CD14-positive monocyte (primary cell): ENCODE results near the gene ITGA6. TPM values are rescaled to one million over a fixed set of nuclear protein-coding genes. Genes with fewer than 3 reads are reported as not detected.

Experiments
- DNase-seq, 3 donors: peaks; one replicate each; pipeline ENCODE4 v3.0.0-alpha.2; 2011 to 2022
- H2AFZ ChIP-seq: 2 replicates; pipeline ENCODE4 v1.6.0; 2012; ENCODE audit warnings: mild to moderate bottlenecking, low read depth, low read length, inconsistent platforms; ENCODE audit not compliant: insufficient read depth, poor library complexity, severe bottlenecking
- H3K27ac ChIP-seq, 2 donors: 1 replicate in 1 of 2; 2 replicates in 1 of 2; pipeline ENCODE4 v1.5.1; 2012 to 2013; ENCODE audit warnings: low read length in 2 of 2, control low read depth in 1 of 2, inconsistent platforms in 1 of 2, low read depth in 1 of 2, mild to moderate bottlenecking in 1 of 2
- H3K27me3 ChIP-seq, 2 donors: one replicate each; pipeline versions ENCODE4 v1.6.0 to v1.6.1; 2011 to 2013; ENCODE audit warnings: low read length in 2 of 2; ENCODE audit not compliant: control insufficient read depth in 2 of 2, insufficient read depth in 2 of 2
- H3K36me3 ChIP-seq, 2 donors: replicated peaks in 1 of 2; 1 replicate in 1 of 2; 2 replicates in 1 of 2; pipeline versions ENCODE4 v1.5.1 to v1.6.1; 2012 to 2013; ENCODE audit warnings: low read length in 2 of 2, control low read depth in 1 of 2, inconsistent platforms in 1 of 2, mild to moderate bottlenecking in 1 of 2; ENCODE audit not compliant: insufficient read depth in 2 of 2, control insufficient read depth in 1 of 2
- H3K4me1 ChIP-seq, 2 donors: 1 replicate in 1 of 2; 2 replicates in 1 of 2; pipeline versions ENCODE4 v1.5.1 to v1.6.1; 2012 to 2013; ENCODE audit warnings: low read length in 2 of 2, control low read depth in 1 of 2, inconsistent platforms in 1 of 2, mild to moderate bottlenecking in 1 of 2, moderate library complexity in 1 of 2; ENCODE audit not compliant: insufficient read depth in 2 of 2, control insufficient read depth in 1 of 2
- H3K4me2 ChIP-seq: replicated peaks from 2 replicates; pipeline ENCODE3; 2012; ENCODE audit warnings: low read length, moderate library complexity, mild to moderate bottlenecking; ENCODE audit not compliant: poor library complexity, severe bottlenecking; ENCODE audit errors: extremely low read depth
- H3K4me3 ChIP-seq, 3 experiments: fragments of 200-600 bp in 1 of 3; sonication (generic) in 1 of 3; replicated peaks in 1 of 3; 1 replicate in 2 of 3; 2 replicates in 1 of 3; pipeline ENCODE4 v1.5.1; 2011 to 2013; ENCODE audit warnings: low read length in 3 of 3, mild to moderate bottlenecking in 3 of 3, control low read depth in 2 of 3, low read depth in 2 of 3, inconsistent platforms in 1 of 3, moderate library complexity in 1 of 3
- H3K79me2 ChIP-seq: 2 replicates; pipeline ENCODE4 v1.6.0; 2012; ENCODE audit warnings: mild to moderate bottlenecking, control low read depth, inconsistent platforms, low read length, moderate library complexity; ENCODE audit not compliant: insufficient read depth
- H3K9ac ChIP-seq: 2 replicates; pipeline ENCODE4 v1.6.0; 2017; ENCODE audit warnings: low read length, mild to moderate bottlenecking; ENCODE audit not compliant: insufficient read depth, poor library complexity, severe bottlenecking
- H3K9me3 ChIP-seq, 2 donors: replicated peaks in 1 of 2; 1 replicate in 1 of 2; 2 replicates in 1 of 2; pipeline versions ENCODE4 v1.5.1 to v1.6.1; 2012 to 2013; ENCODE audit warnings: low read length in 2 of 2, control low read depth in 1 of 2; ENCODE audit not compliant: control insufficient read depth in 1 of 2, insufficient read depth in 1 of 2
- H4K20me1 ChIP-seq: 2 replicates; pipeline ENCODE4 v1.6.0; 2012; ENCODE audit warnings: mild to moderate bottlenecking, low read length, control low read depth, moderate library complexity; ENCODE audit not compliant: insufficient read depth
- H3K27ac Mint-ChIP-seq, 7 donors: one replicate each; pipeline ENCODE4 v1.8.0; 2020; ENCODE audit warnings: mild to moderate bottlenecking in 7 of 7, mixed read lengths in 7 of 7, moderate library complexity in 6 of 7, inconsistent platforms in 2 of 7
- H3K27me3 Mint-ChIP-seq, 3 donors: one replicate each; pipeline ENCODE4 v1.8.0; 2021 to 2022; ENCODE audit warnings: low read depth in 3 of 3, mild to moderate bottlenecking in 3 of 3, mixed read lengths in 3 of 3, moderate library complexity in 3 of 3, inconsistent platforms in 1 of 3
- H3K36me3 Mint-ChIP-seq, 2 donors: one replicate each; pipeline ENCODE4 v1.8.0; 2020; ENCODE audit warnings: mixed read lengths in 2 of 2, inconsistent platforms in 1 of 2, mild to moderate bottlenecking in 1 of 2
- H3K4me1 Mint-ChIP-seq: one replicate; pipeline ENCODE4 v1.8.0; 2020; ENCODE audit warnings: mild to moderate bottlenecking, mixed read lengths
- H3K4me3 Mint-ChIP-seq, 2 donors: one replicate each; pipeline ENCODE4 v1.8.0; 2020; ENCODE audit warnings: mild to moderate bottlenecking in 2 of 2, mixed read lengths in 2 of 2, moderate library complexity in 1 of 2
- H3K9me3 Mint-ChIP-seq, 7 donors: one replicate each; pipeline ENCODE4 v1.8.0; 2020 to 2022; ENCODE audit warnings: mixed read lengths in 7 of 7, mild to moderate bottlenecking in 6 of 7, moderate library complexity in 6 of 7, inconsistent platforms in 2 of 7
- whole genome bisulfite sequencing: methylation state at CpG from one replicate; pipeline ENCODE4 v1.1.5; 2013; ENCODE audit warnings: missing lambda C conversion rate; ENCODE audit not compliant: insufficient coverage; 5-methylcytosine and 5-hydroxymethylcytosine counted together
- intact Hi-C, 2 donors: fragments of 100-400 bp; cut with micrococcal nuclease; formaldehyde crosslinking; loops; one replicate each; pipeline versions ENCODE4 v1.15.0 to v1.15.1; 2023
- polyA minus RNA-seq: library from RNA; depleted of rRNA, polyadenylated mRNA; stranded (reverse); fragments of >200 nt; gene quantifications from 2 replicates; pipeline ENCODE4 v1.2.3, GENCODE V29; 2012
- polyA plus RNA-seq, 3 donors: library from polyadenylated mRNA; depleted of rRNA in 1 of 3; unstranded in 2 of 3; stranded (reverse) in 1 of 3; fragments of 300-500 nt in 2 of 3; fragments of >200 nt in 1 of 3; fragmentation: Illumina TruSeq in 2 of 3; gene quantifications; 1 replicate in 2 of 3; 2 replicates in 1 of 3; pipeline ENCODE4 v1.2.3, GENCODE V29; 2012 to 2021
- total RNA-seq, 12 experiments: library from RNA in 1 of 12; stranded (reverse) in 1 of 12; fragments of 120-200 nt in 1 of 12; gene quantifications; one replicate each; pipeline ENCODE4 v1.2.4 and lab custom pipeline; 2013 to 2026; ENCODE audit warnings: mixed read lengths in 6 of 12, inconsistent platforms in 1 of 12
- TF ChIP-seq, protein P1 (sequence below): fragments of 200-600 bp; IDR thresholded peaks from one replicate; pipeline ENCODE4 v1.8.0; 2022; ENCODE audit warnings: antibody characterized with exemption, mild to moderate bottlenecking

ITGA6 gene
- 2.5 TPM for total RNA-seq (2013)
- polyA plus RNA-seq (under 1 TPM; 0.01 to 0.36 (median 0.20) TPM), polyA minus RNA-seq (0.14 and 0.24 TPM in 2 replicates), total RNA-seq (lab: John Stamatoyannopoulos, UW) (0.57 to 19.3 (median 2.8) reads per million in 11 experiments)

- Mint-ChIP-seq H3K36me3 (peaks cover 2 to 3% of the 10 kb centered on the region in 2 donors), H3K9me3 (peaks cover 0 to 4% (median 3%) of the 10 kb centered on the region in 7 donors), H3K27me3 (peaks cover 46 to 65% (median 58%) of the 10 kb centered on the region in 3 donors), H3K4me1 (peaks cover 24% of the 10 kb centered on the region), H3K4me3 (peak within 1 kb of the TSS; percentile 79 to 91), H3K27ac (peak within 1 kb of the TSS in 1 of 7 donors; percentile 50)
- Histone ChIP-seq H3K36me3 (no peaks in the 10 kb centered on the region), H3K27ac (no peak within 1 kb of the TSS), H2AFZ (peak within 1 kb of the TSS; percentile 82), H3K4me3 (peak within 1 kb of the TSS; percentile 47 to 79 (median 59)), H3K9ac (peak within 1 kb of the TSS; percentile 34), H3K9me3 (peaks cover 0 to 7% of the 10 kb centered on the region in 2 donors), H3K27me3 (peaks cover 50 to 71% of the 10 kb centered on the region in 2 donors), H3K79me2 (no peaks in the 10 kb centered on the region), H3K4me1 (peaks cover 11 to 27% of the 10 kb centered on the region in 2 donors), H4K20me1 (no peaks in the 10 kb centered on the region), H3K4me2 (peak within 1 kb of the TSS; percentile 96)
- intact Hi-C loops: loop anchor here in 1 of 2 donors (10.0 kb wide), 1 partner anchor 133 kb away; no protein-coding TSS in a partner anchor
- under 1% methylated on average over 79 of the region's 79 CpGs for WGBS
- DNase-seq: peak in 2 of 3 donors; percentile 19 to 24
- TF ChIP-seq, protein P1, sequence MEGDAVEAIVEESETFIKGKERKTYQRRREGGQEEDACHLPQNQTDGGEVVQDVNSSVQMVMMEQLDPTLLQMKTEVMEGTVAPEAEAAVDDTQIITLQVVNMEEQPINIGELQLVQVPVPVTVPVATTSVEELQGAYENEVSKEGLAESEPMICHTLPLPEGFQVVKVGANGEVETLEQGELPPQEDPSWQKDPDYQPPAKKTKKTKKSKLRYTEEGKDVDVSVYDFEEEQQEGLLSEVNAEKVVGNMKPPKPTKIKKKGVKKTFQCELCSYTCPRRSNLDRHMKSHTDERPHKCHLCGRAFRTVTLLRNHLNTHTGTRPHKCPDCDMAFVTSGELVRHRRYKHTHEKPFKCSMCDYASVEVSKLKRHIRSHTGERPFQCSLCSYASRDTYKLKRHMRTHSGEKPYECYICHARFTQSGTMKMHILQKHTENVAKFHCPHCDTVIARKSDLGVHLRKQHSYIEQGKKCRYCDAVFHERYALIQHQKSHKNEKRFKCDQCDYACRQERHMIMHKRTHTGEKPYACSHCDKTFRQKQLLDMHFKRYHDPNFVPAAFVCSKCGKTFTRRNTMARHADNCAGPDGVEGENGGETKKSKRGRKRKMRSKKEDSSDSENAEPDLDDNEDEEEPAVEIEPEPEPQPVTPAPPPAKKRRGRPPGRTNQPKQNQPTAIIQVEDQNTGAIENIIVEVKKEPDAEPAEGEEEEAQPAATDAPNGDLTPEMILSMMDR: no peak
These were observed at the start of gene ITGA6 for GRCh38 chr2:172427256-172427989. TSS of gene ITGA6 (plus strand) at chr2:172427586.

GRCh38 chr2:172380436-172381274 is 46.7 kb upstream of the ITGA6 start:
- peaks cover 29 to 34% of the 10 kb centered on the region in 2 donors for H3K4me1 ChIP-seq
- H3K36me3 ChIP-seq: no peaks in the 10 kb centered on the region
- Mint-ChIP-seq H3K9me3 (peaks cover 3 to 13% (median 9%) of the 10 kb centered on the region in 7 donors), H3K27me3 (peaks cover 2 to 9% (median 3%) of the 10 kb centered on the region in 3 donors), H3K27ac (peak overlapping the region; percentile 10 to 87 (median 77)), H3K4me1 (peaks cover 34% of the 10 kb centered on the region), H3K36me3 (peaks cover 3 to 6% of the 10 kb centered on the region in 2 donors), H3K4me3 (peak overlapping the region; percentile 16 to 81)
- no CpG with 5 or more reads among the region's 8 CpGs for WGBS
- no peaks in the 10 kb centered on the region for H3K27me3 ChIP-seq
- DNase-seq: peak; percentile 61 to 80 (median 72)
- H3K79me2 ChIP-seq: no peaks in the 10 kb centered on the region
- peak overlapping the region; percentile 62 for H3K4me2 ChIP-seq
- no peaks in the 10 kb centered on the region for H4K20me1 ChIP-seq
- no peak overlapping the region for H3K9ac ChIP-seq
- no peak overlapping the region for H3K27ac ChIP-seq
- peaks cover 4 to 9% of the 10 kb centered on the region in 2 donors for H3K9me3 ChIP-seq
- TF ChIP-seq, protein P1: no peak
- H3K4me3 ChIP-seq: peak overlapping the region in 1 of 3 experiments; percentile 58
- H2AFZ ChIP-seq: peak overlapping the region; percentile 19
- intact Hi-C loops: no loop called here
